Measurements from ENCODE around the gene PLXNA4.
"Not testable (repeated sequence)": the region's sequence is repeated elsewhere in the genome, so short reads cannot be mapped to it uniquely, and the experiment has no call there.

PLXNA4 gene

GRCh38 chr7:132398253-132398925 is 177.9 kb downstream of the PLXNA4 start:
- no peak overlapping the region for H3K9ac ChIP-seq (ENCODE audit: low read depth, low read length)
- H3K9me3 ChIP-seq (ENCODE audit: control insufficient read depth, insufficient read depth, low read length): no peaks in the 10 kb centered on the region
- H3K4me1 ChIP-seq (ENCODE audit: control insufficient read depth, insufficient read depth, low read length): peaks cover 11% of the 10 kb centered on the region
- H3K27me3 ChIP-seq (ENCODE audit: control insufficient read depth, insufficient read depth, low read length): no peaks in the 10 kb centered on the region
- H3K4me3 ChIP-seq (ENCODE audit: low read depth, low read length): no peak overlapping the region
- no peaks in the 10 kb centered on the region for H3K36me3 ChIP-seq (ENCODE audit: control insufficient read depth, insufficient read depth, low read length)

GRCh38 chr7:132397070-132397469 is 179.2 kb downstream of the PLXNA4 start:
- no peaks in the 10 kb centered on the region for H3K27me3 ChIP-seq (ENCODE audit: control insufficient read depth, insufficient read depth, low read length)
- no peak overlapping the region for H3K9ac ChIP-seq (ENCODE audit: low read depth, low read length)
- no peak overlapping the region for H3K4me3 ChIP-seq (ENCODE audit: low read depth, low read length)
- no peaks in the 10 kb centered on the region for H3K9me3 ChIP-seq (ENCODE audit: control insufficient read depth, insufficient read depth, low read length)
- H3K4me1 ChIP-seq (ENCODE audit: control insufficient read depth, insufficient read depth, low read length): no peaks in the 10 kb centered on the region
- no peaks in the 10 kb centered on the region for H3K36me3 ChIP-seq (ENCODE audit: control insufficient read depth, insufficient read depth, low read length)

GRCh38 chr7:132395361-132395760 is 180.9 kb downstream of the PLXNA4 start:
- no peaks in the 10 kb centered on the region for H3K9me3 ChIP-seq (ENCODE audit: control insufficient read depth, insufficient read depth, low read length)

GRCh38 chr7:132394283-132395198 is 181.7 kb downstream of the PLXNA4 start:
- no peaks in the 10 kb centered on the region for H3K27me3 ChIP-seq (ENCODE audit: control insufficient read depth, insufficient read depth, low read length)
- H3K4me3 ChIP-seq (ENCODE audit: low read depth, low read length): no peak overlapping the region
- no peaks in the 10 kb centered on the region for H3K36me3 ChIP-seq (ENCODE audit: control insufficient read depth, insufficient read depth, low read length)
- H3K9me3 ChIP-seq (ENCODE audit: control insufficient read depth, insufficient read depth, low read length): no peaks in the 10 kb centered on the region
- no peak overlapping the region for H3K9ac ChIP-seq (ENCODE audit: low read depth, low read length)
- no peaks in the 10 kb centered on the region for H3K4me1 ChIP-seq (ENCODE audit: control insufficient read depth, insufficient read depth, low read length)

More at GRCh38 chr7:132395361-132395760, 180.9 kb downstream of the PLXNA4 start:
- Histone ChIP-seq H3K4me3 (ENCODE audit: low read depth, low read length) (no peak overlapping the region), H3K9ac (ENCODE audit: low read depth, low read length) (no peak overlapping the region), H3K27me3 (ENCODE audit: control insufficient read depth, insufficient read depth, low read length) (no peaks in the 10 kb centered on the region), H3K36me3 (ENCODE audit: control insufficient read depth, insufficient read depth, low read length) (no peaks in the 10 kb centered on the region), H3K4me1 (ENCODE audit: control insufficient read depth, insufficient read depth, low read length) (no peaks in the 10 kb centered on the region)

GRCh38 chr7:132393789-132394261 is 182.4 kb downstream of the PLXNA4 start:
- Histone ChIP-seq H3K9ac (ENCODE audit: low read depth, low read length) (no peak overlapping the region), H3K27me3 (ENCODE audit: control insufficient read depth, insufficient read depth, low read length) (no peaks in the 10 kb centered on the region), H3K4me1 (ENCODE audit: control insufficient read depth, insufficient read depth, low read length) (no peaks in the 10 kb centered on the region), H3K9me3 (ENCODE audit: control insufficient read depth, insufficient read depth, low read length) (no peaks in the 10 kb centered on the region), H3K36me3 (ENCODE audit: control insufficient read depth, insufficient read depth, low read length) (no peaks in the 10 kb centered on the region), H3K4me3 (ENCODE audit: low read depth, low read length) (no peak overlapping the region)

- Histone ChIP-seq H3K36me3 (ENCODE audit: control insufficient read depth, insufficient read depth, low read length) (no peaks in the 10 kb centered on the region), H3K4me1 (ENCODE audit: control insufficient read depth, insufficient read depth, low read length) (no peaks in the 10 kb centered on the region), H3K9me3 (ENCODE audit: control insufficient read depth, insufficient read depth, low read length) (no peaks in the 10 kb centered on the region), H3K9ac (ENCODE audit: low read depth, low read length) (no peak overlapping the region), H3K27me3 (ENCODE audit: control insufficient read depth, insufficient read depth, low read length) (no peaks in the 10 kb centered on the region), H3K4me3 (ENCODE audit: low read depth, low read length) (no peak overlapping the region)
Observed at GRCh38 chr7:132392713-132393112, 183.6 kb downstream of the PLXNA4 start.

GRCh38 chr7:132390705-132391104 is 185.6 kb downstream of the PLXNA4 start:
- Histone ChIP-seq H3K9me3 (ENCODE audit: control insufficient read depth, insufficient read depth, low read length) (no peaks in the 10 kb centered on the region), H3K9ac (ENCODE audit: low read depth, low read length) (no peak overlapping the region), H3K36me3 (ENCODE audit: control insufficient read depth, insufficient read depth, low read length) (no peaks in the 10 kb centered on the region), H3K4me3 (ENCODE audit: low read depth, low read length) (no peak overlapping the region), H3K4me1 (ENCODE audit: control insufficient read depth, insufficient read depth, low read length) (no peaks in the 10 kb centered on the region), H3K27me3 (ENCODE audit: control insufficient read depth, insufficient read depth, low read length) (no peaks in the 10 kb centered on the region)

- H3K36me3 ChIP-seq (ENCODE audit: control insufficient read depth, insufficient read depth, low read length); H3K4me3 ChIP-seq (ENCODE audit: low read depth, low read length); H3K4me1 ChIP-seq (ENCODE audit: control insufficient read depth, insufficient read depth, low read length); H3K9me3 ChIP-seq (ENCODE audit: control insufficient read depth, insufficient read depth, low read length); H3K27me3 ChIP-seq (ENCODE audit: control insufficient read depth, insufficient read depth, low read length); H3K9ac ChIP-seq (ENCODE audit: low read depth, low read length): not testable (repeated sequence)
Observed at GRCh38 chr7:132390049-132390448, 186.2 kb downstream of the PLXNA4 start.

- H3K27me3 ChIP-seq (ENCODE audit: control insufficient read depth, insufficient read depth, low read length): no peaks in the 10 kb centered on the region
- H3K4me3 ChIP-seq (ENCODE audit: low read depth, low read length): no peak overlapping the region
- H3K4me1 ChIP-seq (ENCODE audit: control insufficient read depth, insufficient read depth, low read length): no peaks in the 10 kb centered on the region
- no peaks in the 10 kb centered on the region for H3K36me3 ChIP-seq (ENCODE audit: control insufficient read depth, insufficient read depth, low read length)
- H3K9me3 ChIP-seq (ENCODE audit: control insufficient read depth, insufficient read depth, low read length): no peaks in the 10 kb centered on the region
- no peak overlapping the region for H3K9ac ChIP-seq (ENCODE audit: low read depth, low read length)
Observed at GRCh38 chr7:132388688-132389087, 187.6 kb downstream of the PLXNA4 start.

- Histone ChIP-seq H3K4me3 (ENCODE audit: low read depth, low read length) (no peak overlapping the region), H3K9me3 (ENCODE audit: control insufficient read depth, insufficient read depth, low read length) (no peaks in the 10 kb centered on the region), H3K27me3 (ENCODE audit: control insufficient read depth, insufficient read depth, low read length) (no peaks in the 10 kb centered on the region), H3K36me3 (ENCODE audit: control insufficient read depth, insufficient read depth, low read length) (no peaks in the 10 kb centered on the region), H3K9ac (ENCODE audit: low read depth, low read length) (no peak overlapping the region), H3K4me1 (ENCODE audit: control insufficient read depth, insufficient read depth, low read length) (no peaks in the 10 kb centered on the region)
Observed at GRCh38 chr7:132387596-132387995, 188.7 kb downstream of the PLXNA4 start.

GRCh38 chr7:132386201-132386681 is 190.0 kb downstream of the PLXNA4 start:
- Histone ChIP-seq H3K36me3 (ENCODE audit: control insufficient read depth, insufficient read depth, low read length) (no peaks in the 10 kb centered on the region), H3K4me1 (ENCODE audit: control insufficient read depth, insufficient read depth, low read length) (no peaks in the 10 kb centered on the region), H3K27me3 (ENCODE audit: control insufficient read depth, insufficient read depth, low read length) (no peaks in the 10 kb centered on the region), H3K4me3 (ENCODE audit: low read depth, low read length) (no peak overlapping the region), H3K9ac (ENCODE audit: low read depth, low read length) (no peak overlapping the region), H3K9me3 (ENCODE audit: control insufficient read depth, insufficient read depth, low read length) (no peaks in the 10 kb centered on the region)

- H3K9me3 ChIP-seq (ENCODE audit: control insufficient read depth, insufficient read depth, low read length): no peaks in the 10 kb centered on the region
- H3K36me3 ChIP-seq (ENCODE audit: control insufficient read depth, insufficient read depth, low read length): no peaks in the 10 kb centered on the region
- no peak overlapping the region for H3K4me3 ChIP-seq (ENCODE audit: low read depth, low read length)
- no peaks in the 10 kb centered on the region for H3K27me3 ChIP-seq (ENCODE audit: control insufficient read depth, insufficient read depth, low read length)
- H3K9ac ChIP-seq (ENCODE audit: low read depth, low read length): no peak overlapping the region
- H3K4me1 ChIP-seq (ENCODE audit: control insufficient read depth, insufficient read depth, low read length): no peaks in the 10 kb centered on the region
Observed at GRCh38 chr7:132383962-132384361, 192.3 kb downstream of the PLXNA4 start.
